ENCODE data around the gene TMEM80. TPM values are rescaled to one million over a fixed set of nuclear protein-coding genes. Genes with fewer than 3 reads are reported as not detected.

The TMEM80 gene
- total RNA-seq, 2 experiments from 2014 or later = 10.6 to 12.5 TPM

DNA sequence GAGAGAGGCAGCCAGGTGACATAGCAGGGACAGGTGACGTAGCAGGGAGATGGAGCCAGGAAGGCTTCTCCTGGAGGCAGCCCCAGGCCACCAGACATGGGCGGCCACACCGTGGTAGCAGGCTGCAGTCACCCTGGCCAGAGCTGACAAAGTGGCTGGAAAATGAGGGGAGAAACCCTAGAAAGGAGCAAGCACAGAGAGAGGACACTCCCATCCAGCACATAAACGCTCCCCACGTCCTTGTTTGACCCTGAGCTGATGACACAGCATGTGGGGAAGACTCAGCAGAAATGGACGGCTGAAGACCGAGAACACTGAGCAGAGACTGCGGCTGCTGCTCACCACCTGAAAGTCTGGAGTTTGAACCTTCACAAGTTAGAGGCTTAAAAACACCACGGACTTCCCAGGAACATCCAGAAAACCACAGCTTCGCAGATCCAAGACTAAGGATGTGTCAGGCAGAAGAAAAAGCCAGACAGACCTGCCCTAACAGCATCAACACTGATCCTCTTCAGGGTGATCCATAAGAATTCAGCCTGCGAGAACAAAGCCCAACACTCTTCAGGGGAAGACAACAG, 29.8 kb upstream of the TMEM80 start:
- ChIA-PET POLR2A (interaction anchor here (0.7 kb wide), 1 partner anchor 18 kb away, joined by 4 read pairs; no protein-coding TSS in a partner anchor), CTCF (interaction anchor here (1.5 kb wide), 1 partner anchor 26 kb away, joined by 4 read pairs; no protein-coding TSS in a partner anchor)
- peaks cover 9% of the 10 kb centered on the region for H3K36me3 Mint-ChIP-seq (ENCODE audit: low read depth)
- ATAC-seq (no peak), DNase-seq (no peak)
- H3K27me3 Mint-ChIP-seq = no peaks in the 10 kb centered on the region
- H3K9me3 Mint-ChIP-seq = no peaks in the 10 kb centered on the region
- no peak overlapping the region for H3K4me3 Mint-ChIP-seq
- H3K4me1 Mint-ChIP-seq (ENCODE audit: low read depth) = no peaks in the 10 kb centered on the region
- intact Hi-C loops (cut with micrococcal nuclease) = no loop called here
- TF ChIP-seq, protein P1, sequence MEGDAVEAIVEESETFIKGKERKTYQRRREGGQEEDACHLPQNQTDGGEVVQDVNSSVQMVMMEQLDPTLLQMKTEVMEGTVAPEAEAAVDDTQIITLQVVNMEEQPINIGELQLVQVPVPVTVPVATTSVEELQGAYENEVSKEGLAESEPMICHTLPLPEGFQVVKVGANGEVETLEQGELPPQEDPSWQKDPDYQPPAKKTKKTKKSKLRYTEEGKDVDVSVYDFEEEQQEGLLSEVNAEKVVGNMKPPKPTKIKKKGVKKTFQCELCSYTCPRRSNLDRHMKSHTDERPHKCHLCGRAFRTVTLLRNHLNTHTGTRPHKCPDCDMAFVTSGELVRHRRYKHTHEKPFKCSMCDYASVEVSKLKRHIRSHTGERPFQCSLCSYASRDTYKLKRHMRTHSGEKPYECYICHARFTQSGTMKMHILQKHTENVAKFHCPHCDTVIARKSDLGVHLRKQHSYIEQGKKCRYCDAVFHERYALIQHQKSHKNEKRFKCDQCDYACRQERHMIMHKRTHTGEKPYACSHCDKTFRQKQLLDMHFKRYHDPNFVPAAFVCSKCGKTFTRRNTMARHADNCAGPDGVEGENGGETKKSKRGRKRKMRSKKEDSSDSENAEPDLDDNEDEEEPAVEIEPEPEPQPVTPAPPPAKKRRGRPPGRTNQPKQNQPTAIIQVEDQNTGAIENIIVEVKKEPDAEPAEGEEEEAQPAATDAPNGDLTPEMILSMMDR (IDR thresholded peaks at IDR 0.05) = no peak
- no peak overlapping the region for H3K27ac Mint-ChIP-seq

DNA sequence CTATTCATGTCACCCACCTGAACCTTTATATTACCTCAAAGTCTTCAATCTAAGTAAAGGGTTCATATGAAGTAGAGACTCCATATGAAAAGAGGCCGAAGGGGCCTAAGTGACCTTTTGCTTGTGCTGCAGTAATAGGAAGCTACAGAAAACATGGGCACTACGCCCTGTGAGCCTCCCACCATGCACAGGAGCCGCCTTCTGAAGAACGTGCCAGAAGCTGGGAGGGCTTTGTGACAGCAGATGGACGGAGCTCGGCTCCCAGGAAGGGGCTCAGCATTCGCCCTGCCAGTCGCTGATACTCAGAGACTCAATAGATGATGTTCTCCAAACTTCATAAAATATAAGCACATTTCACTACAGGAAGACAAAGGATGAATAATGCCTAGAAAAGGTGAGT, 21.8 kb upstream of the TMEM80 start:
- TF ChIP-seq, protein P1 (IDR thresholded peaks at IDR 0.05) = no peak
- ATAC-seq (no peak), DNase-seq (no peak)
- H3K4me1 Mint-ChIP-seq (ENCODE audit: low read depth) = no peaks in the 10 kb centered on the region
- no peaks in the 10 kb centered on the region for H3K9me3 Mint-ChIP-seq
- H3K27me3 Mint-ChIP-seq = no peaks in the 10 kb centered on the region
- ChIA-PET POLR2A (interaction anchor here (0.7 to 1.1 kb wide), 3 partner anchors 13 to 167 kb away, joined by 3 read pairs; partner anchors contain the start of gene TMEM80), CTCF (interaction anchor here (0.8 to 1.7 kb wide), 6 partner anchors 10 to 155 kb away, joined by 3 to 6 read pairs (median 3); no protein-coding TSS in a partner anchor)
- no peak overlapping the region for H3K4me3 Mint-ChIP-seq
- peaks cover 28% of the 10 kb centered on the region for H3K36me3 Mint-ChIP-seq (ENCODE audit: low read depth)
- no peak overlapping the region for H3K27ac Mint-ChIP-seq
- intact Hi-C loops (cut with micrococcal nuclease) = no loop called here

- ATAC-seq = no peak
- H3K27me3 Mint-ChIP-seq = no peaks in the 10 kb centered on the region
- no peaks in the 10 kb centered on the region for H3K4me1 Mint-ChIP-seq (ENCODE audit: low read depth)
- intact Hi-C loops (cut with micrococcal nuclease) = no loop called here
- no peak overlapping the region for H3K4me3 Mint-ChIP-seq
- ChIA-PET CTCF (interaction anchor here (0.8 to 1.7 kb wide), 5 partner anchors 11 to 155 kb away, joined by 3 to 6 read pairs (median 3); no protein-coding TSS in a partner anchor), POLR2A (interaction anchor here (1.0 to 1.1 kb wide), 2 partner anchors 21 to 168 kb away, joined by 3 read pairs; partner anchors contain the start of gene TMEM80)
- peaks cover 28% of the 10 kb centered on the region for H3K36me3 Mint-ChIP-seq (ENCODE audit: low read depth)
- H3K9me3 Mint-ChIP-seq = no peaks in the 10 kb centered on the region
- TF ChIP-seq, protein P1 (IDR thresholded peaks at IDR 0.05) = no peak
- DNase-seq = no peak
- H3K27ac Mint-ChIP-seq = no peak overlapping the region
Observed at GRCh38 chr11:674406-674805, 21.2 kb upstream of the TMEM80 start.

GRCh38 chr11:678297-678696, 17.3 kb upstream of the TMEM80 start:
- ChIA-PET POLR2A (no interaction called here), CTCF (no interaction called here)
- Mint-ChIP-seq H3K9me3 (no peaks in the 10 kb centered on the region), H3K4me3 (no peak overlapping the region), H3K27ac (no peak overlapping the region), H3K4me1 (ENCODE audit: low read depth) (peaks cover 12% of the 10 kb centered on the region), H3K36me3 (ENCODE audit: low read depth) (peaks cover 56% of the 10 kb centered on the region), H3K27me3 (no peaks in the 10 kb centered on the region)
- intact Hi-C loops (cut with micrococcal nuclease) = no loop called here
- TF ChIP-seq, protein P1 (IDR thresholded peaks at IDR 0.05) = no peak
- no peak for DNase-seq
- ATAC-seq = no peak

All from activated CD8-positive, alpha-beta T cell treated with anti-CD3 and anti-CD28 coated beads for 36 hours (primary cell).